Stomach (tissue), 9 donors: ENCODE data around the gene ELF4. TPM values are rescaled to one million over a fixed set of nuclear protein-coding genes. Genes with fewer than 3 reads are reported as not detected.

Experiments used
- DNase-seq, 2 donors: peaks; one replicate each; pipeline versions ENCODE4 v3.0.0 to v3.0.0-alpha.2; 2013 to 2019
- H3K27ac ChIP-seq, 5 donors: fragments of 200-600 bp in 4 of 5; sonication (generic) in 4 of 5; one replicate each; pipeline ENCODE4 v1.5.1; 2013 to 2019; ENCODE audit warnings: mild to moderate bottlenecking in 1 of 5, moderate library complexity in 1 of 5
- H3K27me3 ChIP-seq, 3 donors: fragments of 200-600 bp; sonication (generic); one replicate each; pipeline ENCODE4 v1.5.1; 2017 to 2019; ENCODE audit warnings: mixed run types in 1 of 3
- H3K36me3 ChIP-seq, 4 donors: fragments of 200-600 bp; sonication (generic); 1 replicate in 3 of 4; 2 replicates in 1 of 4; pipeline ENCODE4 v1.5.1; 2016 to 2019
- H3K4me1 ChIP-seq, 4 donors: fragments of 200-600 bp; sonication (generic); one replicate each; pipeline ENCODE4 v1.5.1; 2016 to 2019
- H3K4me3 ChIP-seq, 4 donors: fragments of 200-600 bp; sonication (generic) in 3 of 4; one replicate each; pipeline ENCODE4 v1.5.1; 2016 to 2019; ENCODE audit warnings: mild to moderate bottlenecking in 1 of 4
- H3K9me3 ChIP-seq, 4 donors: fragments of 200-600 bp; sonication (generic); one replicate each; pipeline ENCODE4 v1.5.1; 2016 to 2019
- EP300 ChIP-seq: sonication (generic); formaldehyde crosslinking; IDR thresholded peaks from one replicate; pipeline ENCODE4 v1.6.1; 2017; ENCODE audit warnings: antibody characterized with exemption
- POLR2A ChIP-seq, 4 donors: fragments of 450-650 bp; IDR thresholded peaks; one replicate each; pipeline ENCODE4 v1.6.1; 2016; ENCODE audit warnings: antibody characterized with exemption in 4 of 4, control low read depth in 2 of 4, mild to moderate bottlenecking in 1 of 4, moderate library complexity in 1 of 4
- POLR2AphosphoS5 ChIP-seq, 3 donors: sonication (generic); formaldehyde crosslinking; IDR thresholded peaks; one replicate each; pipeline ENCODE4 v1.6.1; 2016; ENCODE audit warnings: antibody characterized with exemption in 3 of 3
- WGBS, 5 donors: extraction: QIAGEN DNeasy Blood & Tissue Kit in 3 of 5; methylation state at CpG; one replicate each; pipeline versions ENCODE4 v1.1.5 to v1.1.7; 2013 to 2018; 5-methylcytosine and 5-hydroxymethylcytosine counted together
- intact Hi-C: fragments of 100-400 bp; cut with DNase I; formaldehyde crosslinking; loops from one replicate; pipeline ENCODE4 v1.15.1; 2023; ENCODE audit warnings: low total_unique reads
- polyA plus RNA-seq, 3 donors: library from polyadenylated mRNA; stranded (reverse); fragments of 200-250 nt; gene quantifications; one replicate each; pipeline ENCODE4 v1.2.3, GENCODE V29; 2013
- total RNA-seq, 5 donors: library from RNA; depleted of rRNA; stranded (reverse); fragments of >200 nt; gene quantifications; one replicate each; pipeline versions ENCODE4 v1.1.0 to v1.2.3, GENCODE V29; 2014 to 2016
- TF ChIP-seq, protein P1 (sequence below), 7 experiments: fragments of 450-650 bp in 4 of 7; fragments of 200-600 bp in 3 of 7; sonication (generic) in 3 of 7; IDR thresholded peaks; one replicate each; pipeline ENCODE4 v1.5.1; 2016 to 2019; ENCODE audit warnings: antibody characterized with exemption in 7 of 7, control low read depth in 2 of 7, mild to moderate bottlenecking in 1 of 7
- donor health status: healthy with polysubstance abuse.
- donor health status: Bipolar disorder and iron deficiency.
- donor health status: healthy.

Gene ELF4
- total and polyA plus RNA-seq, 8 donors = 3.9 to 34.5 (median 12.7) TPM

GRCh38 chrX:130147631-130148030 is 37.3 kb upstream of the ELF4 start:
- no peak overlapping the region for H3K27ac ChIP-seq
- H3K27me3 ChIP-seq = no peaks in the 10 kb centered on the region
- no peak overlapping the region for H3K4me3 ChIP-seq
- no peaks in the 10 kb centered on the region for H3K9me3 ChIP-seq
- intact Hi-C loops = no loop called here
- no peaks in the 10 kb centered on the region for H3K4me1 ChIP-seq
- WGBS, 5 donors = 74 to 90% (median 78%) methylated on average over 5 of the region's 5 CpGs
- TF ChIP-seq, protein P1, sequence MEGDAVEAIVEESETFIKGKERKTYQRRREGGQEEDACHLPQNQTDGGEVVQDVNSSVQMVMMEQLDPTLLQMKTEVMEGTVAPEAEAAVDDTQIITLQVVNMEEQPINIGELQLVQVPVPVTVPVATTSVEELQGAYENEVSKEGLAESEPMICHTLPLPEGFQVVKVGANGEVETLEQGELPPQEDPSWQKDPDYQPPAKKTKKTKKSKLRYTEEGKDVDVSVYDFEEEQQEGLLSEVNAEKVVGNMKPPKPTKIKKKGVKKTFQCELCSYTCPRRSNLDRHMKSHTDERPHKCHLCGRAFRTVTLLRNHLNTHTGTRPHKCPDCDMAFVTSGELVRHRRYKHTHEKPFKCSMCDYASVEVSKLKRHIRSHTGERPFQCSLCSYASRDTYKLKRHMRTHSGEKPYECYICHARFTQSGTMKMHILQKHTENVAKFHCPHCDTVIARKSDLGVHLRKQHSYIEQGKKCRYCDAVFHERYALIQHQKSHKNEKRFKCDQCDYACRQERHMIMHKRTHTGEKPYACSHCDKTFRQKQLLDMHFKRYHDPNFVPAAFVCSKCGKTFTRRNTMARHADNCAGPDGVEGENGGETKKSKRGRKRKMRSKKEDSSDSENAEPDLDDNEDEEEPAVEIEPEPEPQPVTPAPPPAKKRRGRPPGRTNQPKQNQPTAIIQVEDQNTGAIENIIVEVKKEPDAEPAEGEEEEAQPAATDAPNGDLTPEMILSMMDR (IDR thresholded peaks at IDR 0.05) = no peak
- TF ChIP-seq EP300 (no peak), POLR2A (IDR thresholded peaks at IDR 0.05) (no peak), POLR2AphosphoS5 (IDR thresholded peaks at IDR 0.05) (no peak)
- peaks cover 0 to 60% (median 55%) of the 10 kb centered on the region in 4 donors for H3K36me3 ChIP-seq
- no peak for DNase-seq

DNA sequence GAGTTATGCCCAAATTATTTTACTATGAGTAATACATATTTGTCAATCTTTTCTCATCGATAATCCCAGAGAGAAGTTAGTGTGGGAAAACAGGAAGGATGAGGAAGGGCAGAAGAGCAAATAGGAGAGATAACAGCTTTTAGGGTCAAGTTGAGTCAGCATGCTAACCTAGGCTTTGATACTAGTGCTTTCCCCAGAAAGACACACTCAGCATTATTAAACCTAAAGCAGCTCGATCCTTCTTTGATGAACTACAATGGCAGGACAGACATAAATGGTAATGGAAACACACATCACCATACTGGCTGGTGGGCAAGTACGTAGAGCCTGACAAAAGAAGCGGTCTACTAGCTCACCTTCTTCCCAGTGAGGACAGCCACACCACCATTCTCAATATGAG is 34.8 kb upstream of the ELF4 start:
- H3K27ac ChIP-seq = no peak overlapping the region
- no peak for DNase-seq
- H3K9me3 ChIP-seq = no peaks in the 10 kb centered on the region
- H3K27me3 ChIP-seq = no peaks in the 10 kb centered on the region
- peaks cover 0 to 77% (median 68%) of the 10 kb centered on the region in 4 donors for H3K36me3 ChIP-seq
- 87 to 97% (median 95%) methylated on average over 4 of the region's 4 CpGs for WGBS, 5 donors
- TF ChIP-seq POLR2AphosphoS5 (IDR thresholded peaks at IDR 0.05) (no peak), EP300 (no peak), POLR2A (IDR thresholded peaks at IDR 0.05) (no peak)
- TF ChIP-seq, protein P1 (IDR thresholded peaks at IDR 0.05) = no peak
- no peak overlapping the region for H3K4me3 ChIP-seq
- no peaks in the 10 kb centered on the region for H3K4me1 ChIP-seq
- intact Hi-C loops = no loop called here

- Histone ChIP-seq H3K9me3 (no peaks in the 10 kb centered on the region), H3K27ac (no peak overlapping the region), H3K36me3 (peaks cover 0 to 83% (median 74%) of the 10 kb centered on the region in 4 donors), H3K27me3 (no peaks in the 10 kb centered on the region), H3K4me3 (no peak overlapping the region), H3K4me1 (no peaks in the 10 kb centered on the region)
- intact Hi-C loops = no loop called here
- TF ChIP-seq POLR2A (IDR thresholded peaks at IDR 0.05) = no peak
- no peak for TF ChIP-seq EP300
- no peak for TF ChIP-seq POLR2AphosphoS5 (IDR thresholded peaks at IDR 0.05)
- TF ChIP-seq, protein P1 (IDR thresholded peaks at IDR 0.05) = no peak
- DNase-seq = no peak
- 58 to 75% (median 66%) methylated on average over 3 of the region's 3 CpGs for WGBS, 5 donors
Observed at GRCh38 chrX:130144509-130144908, 34.2 kb upstream of the ELF4 start.

DNA sequence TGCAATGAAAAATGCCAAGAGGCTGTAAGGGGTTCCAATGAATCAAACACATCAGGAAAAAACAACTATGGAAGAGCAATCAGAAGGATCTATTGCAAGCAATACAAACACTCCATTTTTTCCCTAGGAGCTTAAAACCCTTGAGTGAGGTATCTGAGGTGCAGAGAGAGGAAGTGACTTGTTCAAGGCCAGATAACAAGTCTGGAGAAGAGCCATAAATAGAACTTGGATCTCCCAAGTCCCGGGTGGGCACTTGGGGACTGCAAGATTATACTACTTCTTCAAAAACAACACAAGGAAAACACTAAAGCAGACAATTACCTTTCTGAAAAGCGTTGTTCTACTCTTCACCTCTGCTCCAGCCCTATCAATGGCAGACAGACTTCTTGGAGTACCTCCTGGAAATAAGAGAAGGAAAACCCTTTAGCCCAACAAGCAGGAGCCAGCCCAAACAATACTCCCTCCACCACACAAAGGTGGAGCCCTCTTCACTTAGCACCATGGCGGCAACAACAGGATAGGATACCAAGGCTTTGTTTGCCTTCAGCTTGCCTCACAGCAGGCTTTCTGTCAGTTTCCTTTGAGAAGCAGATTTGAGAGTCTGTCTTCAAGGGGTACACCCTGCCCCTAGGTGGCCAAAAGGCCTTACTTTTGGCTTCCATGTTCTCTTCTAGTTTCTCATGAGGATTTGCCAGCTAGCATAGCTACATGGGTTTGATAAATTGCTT is 29.3 kb upstream of the ELF4 start:
- intact Hi-C loops = no loop called here
- Histone ChIP-seq H3K27me3 (no peaks in the 10 kb centered on the region), H3K36me3 (peaks cover 7 to 89% (median 76%) of the 10 kb centered on the region in 4 donors), H3K4me1 (no peaks in the 10 kb centered on the region), H3K9me3 (no peaks in the 10 kb centered on the region), H3K4me3 (no peak overlapping the region), H3K27ac (no peak overlapping the region)
- TF ChIP-seq POLR2AphosphoS5 (IDR thresholded peaks at IDR 0.05) = no peak
- WGBS, 5 donors = 36 to 63% (median 44%) methylated on average over 3 of the region's 3 CpGs
- DNase-seq = no peak

DNA sequence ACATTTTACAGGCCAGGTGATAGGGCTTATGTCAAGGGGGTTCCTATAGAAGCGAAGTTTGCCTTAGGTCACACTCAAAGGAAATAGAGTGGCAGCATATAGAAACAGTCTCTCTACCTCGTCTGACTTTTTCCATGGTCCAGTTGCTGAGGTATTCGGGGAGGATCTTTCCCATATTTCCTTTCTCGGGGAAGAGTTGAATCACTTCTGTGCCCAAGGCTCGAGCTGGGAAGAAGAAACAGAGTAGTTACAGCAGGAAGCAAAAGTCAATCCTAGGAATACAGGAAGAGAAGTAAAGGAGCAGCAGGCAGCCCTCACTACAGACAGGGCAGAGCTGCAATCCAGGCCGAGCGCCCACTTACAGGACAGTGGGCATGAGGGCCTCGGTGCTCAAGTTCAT is 26.7 kb upstream of the ELF4 start:
- no peak overlapping the region for H3K4me3 ChIP-seq
- TF ChIP-seq, protein P1 (IDR thresholded peaks at IDR 0.05) = no peak
- TF ChIP-seq EP300 (no peak), POLR2A (IDR thresholded peaks at IDR 0.05) (no peak), POLR2AphosphoS5 (IDR thresholded peaks at IDR 0.05) (no peak)
- no peak for DNase-seq
- no peaks in the 10 kb centered on the region for H3K9me3 ChIP-seq
- no peak overlapping the region for H3K27ac ChIP-seq
- no peaks in the 10 kb centered on the region for H3K4me1 ChIP-seq
- peaks cover 7 to 86% (median 74%) of the 10 kb centered on the region in 4 donors for H3K36me3 ChIP-seq
- intact Hi-C loops = no loop called here
- 82 to 92% (median 91%) methylated on average over 8 of the region's 8 CpGs for WGBS, 5 donors
- H3K27me3 ChIP-seq = no peaks in the 10 kb centered on the region
